Keratinocyte (primary cell): Measurements from ENCODE around the gene ALK. TPM values are rescaled to one million over a fixed set of nuclear protein-coding genes. Genes with fewer than 3 reads are reported as not detected.

ENCODE experiments used
- DNase-seq: peaks from one replicate; pipeline ENCODE4 v3.0.0-alpha.2; 2011; ENCODE audit warnings: low read depth, missing footprints, low spot score
- FAIRE-seq: peaks from 2 replicates; lab custom pipeline; 2011; peaks lifted over from hg19 to GRCh38; lab: Jason Lieb, UNC
- H2AFZ ChIP-seq: 2 replicates; pipeline ENCODE4 v1.6.0; 2012; ENCODE audit warnings: low read length, control low read depth, inconsistent platforms; ENCODE audit not compliant: control insufficient read depth
- H3K27ac ChIP-seq: 2 replicates; pipeline ENCODE4 v1.5.1; 2011; ENCODE audit warnings: low read length; ENCODE audit not compliant: control insufficient read depth, insufficient read depth
- H3K27me3 ChIP-seq: 3 replicates; pipeline ENCODE4 v1.6.0; 2011; ENCODE audit warnings: low read length; ENCODE audit not compliant: control insufficient read depth, insufficient read depth; ENCODE audit errors: extremely low read depth
- H3K36me3 ChIP-seq, 2 experiments: 2 replicates in 1 of 2; 3 replicates in 1 of 2; pipeline ENCODE4 v1.5.1; 2011; ENCODE audit warnings: low read length in 2 of 2, mild to moderate bottlenecking in 1 of 2; ENCODE audit not compliant: control insufficient read depth in 2 of 2, insufficient read depth in 2 of 2; ENCODE audit errors: extremely low read depth in 1 of 2
- H3K4me1 ChIP-seq: 3 replicates; pipeline ENCODE4 v1.5.1; 2011; ENCODE audit warnings: low read length; ENCODE audit not compliant: control insufficient read depth, insufficient read depth; ENCODE audit errors: extremely low read depth
- H3K4me2 ChIP-seq: 3 replicates; pipeline ENCODE4 v1.6.0; 2011; ENCODE audit warnings: low read depth, low read length; ENCODE audit not compliant: control insufficient read depth, insufficient read depth; ENCODE audit errors: extremely low read depth
- H3K4me3 ChIP-seq, 3 experiments: fragments of 200-600 bp in 1 of 3; sonication (generic) in 1 of 3; 2 replicates in 2 of 3; 3 replicates in 1 of 3; pipeline ENCODE4 v1.5.1; 2011 to 2016; ENCODE audit warnings: low read length in 3 of 3, mild to moderate bottlenecking in 3 of 3, control low read depth in 2 of 3, inconsistent platforms in 1 of 3, low read depth in 1 of 3, mixed read lengths in 1 of 3, mixed run types in 1 of 3, moderate library complexity in 1 of 3; ENCODE audit not compliant: control insufficient read depth in 2 of 3, insufficient read depth in 2 of 3; ENCODE audit errors: extremely low read depth in 1 of 3
- H3K79me2 ChIP-seq: 2 replicates; pipeline ENCODE4 v1.6.0; 2012; ENCODE audit warnings: low read length; ENCODE audit not compliant: control insufficient read depth, insufficient read depth
- H3K9ac ChIP-seq: 3 replicates; pipeline ENCODE4 v1.6.0; 2011; ENCODE audit warnings: low read length; ENCODE audit not compliant: control insufficient read depth, insufficient read depth; ENCODE audit errors: extremely low read depth
- H3K9me1 ChIP-seq: 3 replicates; pipeline ENCODE4 v1.6.0; 2011; ENCODE audit warnings: low read length; ENCODE audit not compliant: control insufficient read depth, insufficient read depth; ENCODE audit errors: extremely low read depth
- H3K9me3 ChIP-seq: 2 replicates; pipeline ENCODE4 v1.5.1; 2012; ENCODE audit warnings: low read depth, low read length; ENCODE audit not compliant: control insufficient read depth
- H4K20me1 ChIP-seq: 3 replicates; pipeline ENCODE4 v1.6.0; 2011; ENCODE audit warnings: low read length; ENCODE audit not compliant: control insufficient read depth, insufficient read depth; ENCODE audit errors: extremely low read depth
- CTCF ChIP-seq, 3 experiments: IDR thresholded peaks in 1 of 3; conservative IDR thresholded peaks in 1 of 3; optimal IDR thresholded peaks in 1 of 3; 2 replicates in 2 of 3; 3 replicates in 1 of 3; pipeline versions ENCODE3 to v1.5.1; 2011; ENCODE audit warnings: low read length in 3 of 3, mild to moderate bottlenecking in 3 of 3, moderate library complexity in 2 of 3, control low read depth in 1 of 3, inconsistent platforms in 1 of 3; ENCODE audit not compliant: insufficient read depth in 2 of 3; ENCODE audit errors: extremely low read depth in 1 of 3
- EZH2 ChIP-seq: IDR thresholded peaks from one replicate; pipeline ENCODE4 v1.6.1; 2012; ENCODE audit warnings: inconsistent platforms, mild to moderate bottlenecking, low read length, moderate library complexity
- dilution Hi-C: fragments of 300-500 bp; cut with MboI; formaldehyde crosslinking; loops from one replicate; pipeline ENCODE4 v1.7.0; 2020; ENCODE audit warnings: low sequenced_read_pairs; ENCODE audit not compliant: extremely low pct_ligation_motif_present
- polyA plus RNA-seq, 5 experiments: library from polyadenylated mRNA; depleted of rRNA in 3 of 5; stranded (reverse) in 3 of 5; stranded (forward) in 1 of 5; unstranded in 1 of 5; fragments of >200 nt; gene quantifications; 1 replicate in 1 of 5; 2 replicates in 3 of 5; 3 replicates in 1 of 5; pipeline versions ENCODE4 v1.2.1 to v1.2.3, GENCODE V29; 2011 to 2012; ENCODE audit warnings: missing spikeins in 2 of 5, low read depth in 1 of 5, low replicate concordance in 1 of 5

ALK gene
- polyA plus RNA-seq, 1 donor (not counting 4 experiments of a cell fraction or from before 2014, with no cell fraction given) = not detected

- H3K9ac ChIP-seq = no peak overlapping the region
- peak; percentile 99 for FAIRE-seq
- dilution Hi-C loops = no loop called here
- H3K4me2 ChIP-seq = peak overlapping the region; percentile 43
- no peaks in the 10 kb centered on the region for H3K79me2 ChIP-seq
- DNase-seq = peak; percentile 40
- H3K27me3 ChIP-seq = no peaks in the 10 kb centered on the region
- no peak overlapping the region for H2AFZ ChIP-seq
- H3K9me3 ChIP-seq = no peaks in the 10 kb centered on the region
- no peaks in the 10 kb centered on the region for H3K36me3 ChIP-seq
- TF ChIP-seq CTCF (optimal IDR thresholded peaks at IDR 0.05 in 1 of 3, IDR thresholded peaks at IDR 0.05 in 1 of 3, conservative IDR thresholded peaks at IDR 0.05 in 1 of 3; ENCODE audit: extremely low read depth in 1 of 3, insufficient read depth in 2 of 3, low read length in 3 of 3) (peak in 2 of 3 experiments; percentile 6 to 8), EZH2 (no peak)
- peaks cover 15% of the 10 kb centered on the region for H3K4me1 ChIP-seq
- H4K20me1 ChIP-seq = no peaks in the 10 kb centered on the region
- H3K4me3 ChIP-seq = no peak overlapping the region
- H3K27ac ChIP-seq = no peak overlapping the region
- no peaks in the 10 kb centered on the region for H3K9me1 ChIP-seq
Measured at GRCh38 chr2:29811378-29811777, 110.0 kb downstream of the ALK start.

GRCh38 chr2:29810956-29811355 lies 110.4 kb downstream of the ALK start:
- no peaks in the 10 kb centered on the region for H3K27me3 ChIP-seq
- H3K79me2 ChIP-seq = no peaks in the 10 kb centered on the region
- H3K4me2 ChIP-seq = peak overlapping the region; percentile 2
- no peak overlapping the region for H2AFZ ChIP-seq
- H3K27ac ChIP-seq = no peak overlapping the region
- H3K4me1 ChIP-seq = peaks cover 15% of the 10 kb centered on the region
- TF ChIP-seq EZH2 = no peak
- TF ChIP-seq CTCF (optimal IDR thresholded peaks at IDR 0.05 in 1 of 3, IDR thresholded peaks at IDR 0.05 in 1 of 3, conservative IDR thresholded peaks at IDR 0.05 in 1 of 3; ENCODE audit: extremely low read depth in 1 of 3, insufficient read depth in 2 of 3, low read length in 3 of 3) = no peak
- dilution Hi-C loops = no loop called here
- H4K20me1 ChIP-seq = no peaks in the 10 kb centered on the region
- FAIRE-seq = no peak
- no peaks in the 10 kb centered on the region for H3K9me1 ChIP-seq
- no peaks in the 10 kb centered on the region for H3K9me3 ChIP-seq
- DNase-seq = peak; percentile 15
- no peaks in the 10 kb centered on the region for H3K36me3 ChIP-seq
- no peak overlapping the region for H3K4me3 ChIP-seq
- no peak overlapping the region for H3K9ac ChIP-seq
